Urothelium cell line (cell line): ENCODE data around the gene LPAR3.

Source experiments
- DNase-seq: peaks from one replicate; pipeline ENCODE4 v3.0.0; 2011; ENCODE audit warnings: low spot score, mixed read lengths
- FAIRE-seq: peaks from 2 replicates; lab custom pipeline; 2011; peaks lifted over from hg19 to GRCh38; lab: Jason Lieb, UNC

LPAR3 gene

GRCh38 chr1:84780000-84780716, 112.8 kb downstream of the LPAR3 start:
- no peak for FAIRE-seq
- DNase-seq: no peak

DNA sequence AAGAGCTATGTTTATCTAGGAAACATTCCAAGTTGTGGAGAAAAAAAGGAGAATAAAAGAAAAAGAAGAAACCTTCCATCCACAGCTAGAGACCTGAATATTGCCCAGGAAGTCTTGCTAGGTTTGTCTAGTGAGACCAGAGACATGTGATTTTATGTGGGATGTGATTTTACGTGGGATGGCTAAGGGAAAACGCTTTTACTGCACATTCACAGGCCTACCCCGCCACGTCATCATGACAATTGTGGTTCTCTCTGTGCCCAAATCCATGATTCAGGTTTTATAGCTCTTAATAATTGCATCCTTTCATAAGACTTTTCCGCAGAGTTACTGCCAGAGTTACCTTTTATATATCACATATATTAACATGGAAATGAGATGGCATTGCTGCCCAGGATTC, 116.4 kb downstream of the LPAR3 start:
- FAIRE-seq (no peak), DNase-seq (no peak)

DNA sequence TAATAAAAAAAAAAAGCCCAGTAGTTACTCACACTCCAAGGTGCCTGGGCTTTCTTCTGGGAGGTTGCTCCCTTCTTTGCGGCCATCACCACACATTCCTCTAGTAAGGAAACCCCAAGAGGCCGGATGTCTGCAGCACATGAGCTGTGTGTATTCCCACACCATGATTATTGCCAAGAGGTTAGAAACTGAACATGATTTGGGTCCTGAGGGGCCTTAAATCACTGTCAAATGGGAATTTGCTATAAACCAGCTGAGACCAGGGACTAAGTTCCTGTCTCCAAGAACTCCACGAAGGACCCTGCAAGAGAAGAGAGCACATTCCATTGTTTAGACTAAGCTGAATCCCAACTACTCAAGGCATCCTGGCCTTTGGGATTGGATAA, 117.5 kb downstream of the LPAR3 start:
- FAIRE-seq (no peak), DNase-seq (no peak)

DNA sequence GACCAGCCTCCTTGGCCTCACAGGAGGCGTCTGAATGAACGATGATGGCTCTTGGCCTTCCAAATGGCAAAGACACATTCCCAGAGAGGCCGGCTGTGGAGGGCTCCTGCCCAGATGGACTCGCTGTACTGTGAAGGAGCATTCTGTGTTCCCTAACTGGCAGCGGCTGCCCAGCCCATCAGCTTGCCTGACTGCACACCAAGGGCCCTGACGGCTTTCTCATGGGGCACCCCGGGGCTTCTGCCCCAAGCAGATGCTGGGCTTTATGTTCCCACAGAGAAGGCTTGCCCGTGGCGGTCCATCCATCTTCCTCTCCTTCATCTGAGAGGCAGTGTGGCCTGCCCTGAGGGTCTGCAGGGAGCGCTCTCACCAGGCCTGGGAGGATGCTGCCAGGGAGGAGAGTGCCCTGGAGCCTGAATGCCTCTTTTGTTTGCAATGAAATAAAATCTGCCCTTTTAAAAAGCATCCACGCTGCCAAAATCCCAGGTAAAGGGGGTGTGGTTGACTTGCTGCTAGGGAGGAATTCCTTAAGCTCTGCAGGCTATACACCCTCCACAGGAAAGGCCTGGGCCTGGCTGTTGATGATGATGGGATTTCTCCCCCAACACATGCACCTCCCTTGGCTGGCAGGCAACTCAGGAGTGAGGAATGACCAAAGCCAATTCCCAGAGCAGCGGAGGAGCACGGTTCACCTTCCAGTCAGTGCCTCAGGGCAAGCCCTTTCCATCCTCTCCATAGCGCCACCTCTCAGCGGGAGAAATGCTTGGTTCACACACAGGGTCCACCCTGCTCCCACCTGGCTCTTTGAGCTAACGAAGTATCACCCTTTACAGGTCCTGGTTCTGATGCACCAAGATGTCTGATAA, 118.1 kb downstream of the LPAR3 start:
- FAIRE-seq (no peak), DNase-seq (no peak)

- no peak for FAIRE-seq
Measured at GRCh38 chr1:84773933-84774497, 119.0 kb downstream of the LPAR3 start.

DNA sequence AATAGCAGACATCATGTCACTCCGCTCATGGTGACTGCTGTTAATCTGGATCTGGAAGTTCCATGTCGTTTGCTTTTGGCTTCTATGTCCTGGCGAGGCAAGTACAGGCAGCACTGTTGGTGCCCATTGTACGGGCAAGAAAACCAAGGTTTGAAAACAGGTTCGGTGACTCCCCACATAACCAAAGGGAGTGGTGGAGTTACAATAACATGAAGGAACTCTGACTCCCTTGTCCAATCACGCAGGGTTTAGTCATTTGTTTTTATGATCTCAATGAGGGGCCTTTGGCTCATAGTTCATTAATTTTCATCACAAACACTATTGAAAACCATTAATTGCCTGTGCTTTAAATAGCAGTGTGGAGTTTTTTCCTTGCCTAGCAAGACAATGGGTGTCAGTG, 119.8 kb downstream of the LPAR3 start:
- DNase-seq: no peak
- FAIRE-seq: no peak

More at GRCh38 chr1:84773933-84774497, 119.0 kb downstream of the LPAR3 start:
- DNase-seq: no peak

GRCh38 chr1:84772428-84772943, 120.5 kb downstream of the LPAR3 start:
- DNase-seq: peak; percentile 83
- FAIRE-seq: no peak

- FAIRE-seq: no peak
- DNase-seq: peak; percentile 12
Measured at GRCh38 chr1:84771895-84772294, 121.1 kb downstream of the LPAR3 start.

DNA sequence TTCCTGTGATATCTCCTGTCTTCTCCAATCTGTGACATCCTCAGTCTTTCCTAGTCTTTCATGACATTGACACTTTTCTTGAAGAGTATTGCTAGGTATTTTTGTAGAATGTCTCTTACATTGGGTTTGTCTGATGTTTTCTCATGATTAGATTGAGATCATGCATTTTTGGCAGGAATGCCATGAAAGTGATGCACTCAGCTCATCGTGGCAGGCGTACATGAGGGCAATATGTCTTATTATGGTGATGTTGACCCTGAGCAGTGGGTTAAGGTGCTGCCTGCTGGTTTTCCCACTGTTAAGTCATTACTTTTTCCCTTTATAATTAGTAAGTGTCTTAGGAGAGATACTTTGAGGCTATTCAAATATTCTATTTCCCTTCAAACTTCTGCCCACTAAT, 122.5 kb downstream of the LPAR3 start:
- DNase-seq (no peak), FAIRE-seq (no peak)

DNA sequence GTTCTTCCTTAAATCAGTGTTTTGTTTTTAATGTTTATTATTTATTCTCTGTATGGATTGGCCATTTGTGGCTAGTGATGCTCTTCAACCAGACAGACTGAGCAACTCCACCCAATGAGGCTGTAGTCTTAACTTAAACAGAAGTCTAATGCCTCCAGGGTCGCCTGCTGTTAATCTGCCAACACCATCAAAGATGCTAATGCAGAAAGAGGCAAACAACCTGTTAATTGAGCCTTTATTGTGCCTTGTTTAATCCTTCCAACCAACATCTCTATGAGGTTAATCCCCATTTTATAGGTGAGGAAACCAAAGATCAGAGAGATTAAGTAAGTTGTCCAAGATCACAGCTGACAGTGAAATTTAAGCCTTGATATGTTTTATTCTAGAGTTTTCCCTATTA, 123.4 kb downstream of the LPAR3 start:
- DNase-seq (no peak), FAIRE-seq (no peak)

- no peak for DNase-seq
- peak; percentile 93 for FAIRE-seq
Measured at GRCh38 chr1:84768634-84769033, 124.4 kb downstream of the LPAR3 start.

DNA sequence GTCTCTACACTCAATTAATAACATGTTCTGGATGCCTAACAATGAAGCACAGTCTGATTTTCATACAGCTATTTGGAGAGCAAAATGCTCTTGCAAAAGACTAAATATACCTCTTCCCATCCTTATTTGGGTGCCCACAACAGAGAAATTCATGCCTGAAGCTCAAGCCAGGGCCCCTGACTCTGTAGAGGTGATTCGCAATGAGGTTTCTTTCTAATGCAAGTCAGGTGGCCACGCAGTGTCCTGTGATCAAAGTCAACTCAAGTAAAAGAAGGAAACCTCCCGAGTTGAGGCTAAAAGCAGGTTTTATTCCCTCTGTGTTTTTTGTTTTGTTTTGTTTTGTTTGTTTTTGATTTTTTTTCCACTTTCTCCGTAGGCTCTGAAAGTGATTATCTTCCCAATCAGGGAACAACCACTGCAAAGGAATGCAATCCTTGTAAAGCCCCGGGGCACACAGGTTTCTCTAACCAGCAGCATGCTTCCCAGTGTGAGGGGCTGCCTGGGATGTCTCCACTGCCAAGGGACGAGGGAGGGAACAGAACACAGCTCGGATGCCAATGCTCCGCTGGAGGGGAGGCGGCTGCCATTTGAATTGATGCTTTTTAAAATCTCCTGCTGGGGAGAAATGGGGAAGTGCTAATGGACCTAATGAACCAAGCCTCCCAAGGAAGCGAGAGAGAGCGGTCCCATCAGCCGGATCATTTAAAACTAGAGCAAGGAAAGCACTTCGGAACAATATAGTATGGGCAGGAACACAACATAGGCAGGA, 128.9 kb downstream of the LPAR3 start:
- DNase-seq (no peak), FAIRE-seq (no peak)

GRCh38 chr1:84762664-84763063, 130.3 kb downstream of the LPAR3 start:
- DNase-seq: no peak
- FAIRE-seq: no peak
